Measurements from ENCODE around the gene ADGRG3.

ADGRG3 gene

GRCh38 chr16:57734925-57735754 is 67.0 kb downstream of the ADGRG3 start:
- H3K4me3 ChIP-seq (ENCODE audit: low read depth, low read length): peak overlapping the region; percentile 90
- no peaks in the 10 kb centered on the region for H3K4me1 ChIP-seq
- peaks cover 10% of the 10 kb centered on the region for H3K36me3 ChIP-seq
- no peak for TF ChIP-seq CTCF (IDR thresholded peaks at IDR 0.05; ENCODE audit: low read depth, low read length)
- no peaks in the 10 kb centered on the region for H3K9me3 ChIP-seq
- H3K27me3 ChIP-seq: no peaks in the 10 kb centered on the region
- peak; percentile 100 for DNase-seq

GRCh38 chr16:57735755-57736418 is 67.8 kb downstream of the ADGRG3 start, which contains the start of gene KATNB1:
Gene KATNB1, plus strand, starts transcription at chr16:57735770. Its CDS starts 1,474 bp downstream, at chr16:57737244.
- H3K4me1 ChIP-seq: no peaks in the 10 kb centered on the region
- no peaks in the 10 kb centered on the region for H3K27me3 ChIP-seq
- H3K9me3 ChIP-seq: no peaks in the 10 kb centered on the region
- TF ChIP-seq CTCF (IDR thresholded peaks at IDR 0.05; ENCODE audit: low read depth, low read length): no peak
- no peak for DNase-seq
- peak within 1 kb of the TSS; percentile 90 for H3K4me3 ChIP-seq (ENCODE audit: low read depth, low read length)
- peaks cover 10% of the 10 kb centered on the region for H3K36me3 ChIP-seq

DNA sequence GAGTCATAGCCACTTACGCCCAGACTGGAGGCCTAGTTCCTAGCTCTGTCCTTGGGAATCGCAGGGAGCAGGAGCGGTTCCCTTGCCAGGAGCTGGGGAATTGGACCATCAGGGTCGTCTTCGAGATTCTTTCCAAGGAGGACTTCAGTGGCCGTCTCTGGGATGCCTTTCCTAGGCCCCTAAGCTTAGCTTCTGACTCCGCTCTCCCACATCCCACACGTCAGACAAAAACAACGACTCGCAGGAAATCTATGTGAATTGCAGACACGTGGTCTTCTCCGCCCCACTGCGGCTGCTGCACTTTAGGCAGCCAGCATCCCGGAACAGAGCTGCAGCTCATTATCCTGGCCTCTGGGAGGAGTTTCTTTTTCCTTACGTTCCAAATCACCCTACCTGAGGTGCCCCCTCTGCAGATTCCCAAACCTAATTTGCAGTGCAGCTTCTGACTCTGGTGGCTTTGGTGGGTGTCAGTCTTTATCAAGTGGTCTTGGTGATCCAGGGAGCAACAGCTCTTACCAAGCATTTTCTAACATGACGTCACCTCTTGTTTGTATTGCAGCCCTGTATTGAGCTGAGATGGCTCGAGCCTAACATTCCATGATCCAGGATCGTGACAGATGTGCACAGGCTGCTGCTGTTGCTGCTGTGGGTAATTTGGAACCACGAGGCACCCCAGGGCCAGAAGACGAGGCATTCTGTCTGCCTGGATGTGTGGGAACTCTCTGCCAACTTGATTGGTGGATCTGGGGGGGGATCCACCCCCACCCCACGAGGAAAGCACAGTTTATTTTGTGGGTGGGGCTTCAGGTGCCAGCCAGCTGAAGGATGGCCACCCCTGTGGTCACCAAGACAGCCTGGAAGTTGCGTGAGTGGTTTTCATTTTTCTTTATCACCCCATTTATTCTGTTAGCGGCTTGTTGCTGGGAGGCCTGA is 68.6 kb downstream of the ADGRG3 start:
- DNase-seq: peak; percentile 62
- H3K36me3 ChIP-seq: peaks cover 13% of the 10 kb centered on the region
- no peaks in the 10 kb centered on the region for H3K27me3 ChIP-seq
- H3K4me3 ChIP-seq (ENCODE audit: low read depth, low read length): peak overlapping the region; percentile 90
- TF ChIP-seq CTCF (IDR thresholded peaks at IDR 0.05; ENCODE audit: low read depth, low read length): peak; percentile 13; the same call in 1 of the 2 replicates
- H3K9me3 ChIP-seq: no peaks in the 10 kb centered on the region
- no peaks in the 10 kb centered on the region for H3K4me1 ChIP-seq

DNA sequence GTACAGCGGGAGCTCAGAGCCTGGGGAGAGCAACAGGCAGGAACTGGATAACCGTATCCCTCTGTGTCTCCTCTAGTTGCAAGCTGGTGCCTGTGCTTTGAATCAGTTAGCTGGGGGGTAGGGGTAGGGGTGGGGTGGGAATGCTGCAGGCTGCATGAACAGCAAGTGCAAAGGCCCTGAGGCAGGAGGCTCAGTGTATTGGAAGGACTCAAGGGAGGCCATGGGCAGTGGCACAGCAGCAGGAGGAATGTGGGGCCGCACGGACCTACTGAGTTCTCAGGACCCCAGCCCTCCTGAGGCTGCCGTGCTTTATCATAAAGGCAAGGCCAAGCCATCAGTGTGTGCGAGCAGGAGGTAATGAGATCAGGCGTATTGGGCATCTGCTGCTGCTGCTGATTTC is 70.7 kb downstream of the ADGRG3 start:
- H3K4me3 ChIP-seq (ENCODE audit: low read depth, low read length): no peak overlapping the region
- H3K36me3 ChIP-seq: peaks cover 28% of the 10 kb centered on the region
- no peaks in the 10 kb centered on the region for H3K9me3 ChIP-seq
- H3K4me1 ChIP-seq: no peaks in the 10 kb centered on the region
- DNase-seq: no peak
- TF ChIP-seq CTCF (IDR thresholded peaks at IDR 0.05; ENCODE audit: low read depth, low read length): no peak
- no peaks in the 10 kb centered on the region for H3K27me3 ChIP-seq
